GM19452 (cell line): ENCODE measurements around the gene NOS3.

Source experiments
- ATAC-seq: cut with Tn5 transposase; IDR thresholded peaks from one replicate; pipeline ENCODE4 v1.9.1; 2021; ENCODE audit not compliant: unreplicated experiment

The NOS3 gene

GRCh38 chr7:150963707-150964559 is 26.9 kb upstream of the NOS3 start:
- ATAC-seq: no peak

- no peak for ATAC-seq
Observed at GRCh38 chr7:150964593-150965111, 26.2 kb upstream of the NOS3 start.

GRCh38 chr7:150965273-150965830 is 25.5 kb upstream of the NOS3 start:
- no peak for ATAC-seq

- ATAC-seq: no peak
Observed at GRCh38 chr7:150966002-150966401, 24.8 kb upstream of the NOS3 start.

- no peak for ATAC-seq
Observed at GRCh38 chr7:150967349-150967748, 23.5 kb upstream of the NOS3 start.

GRCh38 chr7:150968056-150968733 is 22.6 kb upstream of the NOS3 start:
- ATAC-seq: no peak

GRCh38 chr7:150968734-150969372 is 22.0 kb upstream of the NOS3 start:
- ATAC-seq: no peak

GRCh38 chr7:150969475-150969874 is 21.3 kb upstream of the NOS3 start:
- no peak for ATAC-seq

- no peak for ATAC-seq
Observed at GRCh38 chr7:150970424-150970823, 20.4 kb upstream of the NOS3 start.

GRCh38 chr7:150971242-150972022 is 19.4 kb upstream of the NOS3 start:
- no peak for ATAC-seq

- no peak for ATAC-seq
Observed at GRCh38 chr7:150972023-150972468, 18.8 kb upstream of the NOS3 start.

GRCh38 chr7:150972741-150973140 is 18.1 kb upstream of the NOS3 start:
- ATAC-seq: no peak

- ATAC-seq: no peak
Observed at GRCh38 chr7:150973571-150974451, 17.0 kb upstream of the NOS3 start.

GRCh38 chr7:150974468-150975391 is 16.1 kb upstream of the NOS3 start:
- ATAC-seq: peak; percentile 54

- no peak for ATAC-seq
Observed at GRCh38 chr7:150975536-150976319, 15.1 kb upstream of the NOS3 start.

- no peak for ATAC-seq
Observed at GRCh38 chr7:150976529-150977381, 14.1 kb upstream of the NOS3 start.
